Endodermal cell (in vitro differentiated cells): ENCODE results near the gene TRIP4. TPM values are rescaled to one million over a fixed set of nuclear protein-coding genes. Genes with fewer than 3 reads are reported as not detected.

Experiments
- DNase-seq: peaks from one replicate; pipeline ENCODE4 v3.0.0-alpha.2; 2017
- H3K27ac ChIP-seq: 2 replicates; pipeline ENCODE4 v1.5.1; 2013; ENCODE audit warnings: mild to moderate bottlenecking, low read depth, low read length, moderate library complexity
- H3K27me3 ChIP-seq: 2 replicates; pipeline ENCODE4 v1.6.1; 2013; ENCODE audit warnings: mild to moderate bottlenecking, low read length, moderate library complexity; ENCODE audit not compliant: insufficient read depth, control insufficient read depth, poor library complexity, severe bottlenecking
- H3K36me3 ChIP-seq: 2 replicates; pipeline ENCODE4 v1.7.0; 2013; ENCODE audit warnings: mild to moderate bottlenecking, low read length, moderate library complexity; ENCODE audit not compliant: control insufficient read depth, insufficient read depth
- H3K4me1 ChIP-seq: one replicate; pipeline ENCODE4 v1.7.0; 2013; ENCODE audit warnings: low read length; ENCODE audit not compliant: control insufficient read depth, insufficient read depth
- H3K4me3 ChIP-seq: 2 replicates; pipeline ENCODE4 v1.5.1; 2013; ENCODE audit warnings: mild to moderate bottlenecking, low read length, moderate library complexity
- H3K9ac ChIP-seq: 2 replicates; pipeline ENCODE4 v1.6.1; 2013; ENCODE audit warnings: mild to moderate bottlenecking, low read length, moderate library complexity; ENCODE audit not compliant: poor library complexity, severe bottlenecking; ENCODE audit errors: extremely low read depth
- H3K9me3 ChIP-seq: 2 replicates; pipeline ENCODE4 v1.6.1; 2013; ENCODE audit warnings: mild to moderate bottlenecking, low read length, moderate library complexity; ENCODE audit not compliant: control insufficient read depth
- H3K27ac Mint-ChIP-seq: 2 replicates; pipeline ENCODE4 v1.8.0; 2020; ENCODE audit warnings: mixed read lengths
- H3K27me3 Mint-ChIP-seq: 2 replicates; pipeline ENCODE4 v1.8.0; 2021; ENCODE audit warnings: mild to moderate bottlenecking, mixed read lengths; ENCODE audit not compliant: insufficient read depth
- H3K36me3 Mint-ChIP-seq: 2 replicates; pipeline ENCODE4 v1.8.0; 2020; ENCODE audit warnings: low read depth, mixed read lengths
- H3K4me1 Mint-ChIP-seq: 2 replicates; pipeline ENCODE4 v1.8.0; 2020; ENCODE audit warnings: mixed read lengths
- H3K4me3 Mint-ChIP-seq: 2 replicates; pipeline ENCODE4 v1.8.0; 2020; ENCODE audit warnings: mild to moderate bottlenecking, moderate library complexity, mixed read lengths
- H3K9me3 Mint-ChIP-seq: 2 replicates; pipeline ENCODE4 v1.8.0; 2020; ENCODE audit warnings: mild to moderate bottlenecking, mixed read lengths
- CTCF ChIP-seq: fragments of 200-600 bp; sonication (generic); conservative IDR thresholded peaks from 2 replicates; pipeline ENCODE4 v1.5.0; 2021; ENCODE audit warnings: antibody characterized with exemption, mild to moderate bottlenecking
- WGBS, 2 experiments: methylation state at CpG; one replicate each; pipeline versions ENCODE4 v1.1.5 to v1.1.7; 2013; ENCODE audit warnings: missing lambda C conversion rate in 2 of 2, mixed read lengths in 1 of 2; ENCODE audit not compliant: insufficient coverage in 1 of 2, insufficient read length in 1 of 2; 5-methylcytosine and 5-hydroxymethylcytosine counted together
- total RNA-seq, 2 donors: library from RNA; stranded (reverse); fragmentation: NEBNext Ultra II Directional in 1 of 2; extraction: Animal tissue kit (Norgen Biotek cat#: 25700) in 1 of 2; gene quantifications; 2 replicates in 1 of 2; 3 replicates in 1 of 2; pipeline ENCODE4 v1.2.1, GENCODE V29; 2021

Gene TRIP4
- total RNA-seq, 2 donors from 2014 or later, result 26.5 to 29.1 TPM

DNA sequence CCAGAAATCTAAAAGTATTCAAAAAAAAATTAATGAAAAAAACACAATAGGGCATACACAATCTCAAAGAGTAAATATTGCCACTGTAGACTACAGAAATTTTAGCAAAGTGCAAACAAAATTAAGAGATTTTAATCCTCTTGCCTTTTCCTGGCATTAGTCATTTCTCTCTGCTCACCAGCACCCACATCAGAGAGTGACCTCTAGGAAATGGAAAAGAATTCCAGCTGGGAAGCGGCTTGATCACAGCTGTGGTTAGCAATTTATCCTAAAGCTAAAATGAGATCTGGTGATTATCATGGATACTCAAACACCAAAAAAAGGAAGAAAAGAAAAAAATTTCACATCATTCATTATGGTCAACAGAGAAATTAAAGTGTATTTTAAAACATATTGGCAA is 39.2 kb upstream of the TRIP4 start:
- H3K9me3 Mint-ChIP-seq, result no peaks in the 10 kb centered on the region
- Histone ChIP-seq H3K9ac (no peak overlapping the region), H3K4me3 (no peak overlapping the region), H3K9me3 (no peaks in the 10 kb centered on the region), H3K4me1 (peaks cover 6% of the 10 kb centered on the region), H3K36me3 (peaks cover 28% of the 10 kb centered on the region), H3K27ac (no peak overlapping the region), H3K27me3 (no peaks in the 10 kb centered on the region)
- H3K27ac Mint-ChIP-seq, result no peak overlapping the region
- TF ChIP-seq CTCF, result no peak
- peaks cover 10% of the 10 kb centered on the region for H3K4me1 Mint-ChIP-seq
- H3K27me3 Mint-ChIP-seq, result no peaks in the 10 kb centered on the region
- H3K36me3 Mint-ChIP-seq, result peaks cover 26% of the 10 kb centered on the region
- no peak overlapping the region for H3K4me3 Mint-ChIP-seq
- 86% methylated on average over 1 of the region's 1 CpG; no CpG with 5 or more reads in 1 of the 2 experiments for WGBS, 2 experiments
- DNase-seq, result no peak

GRCh38 chr15:64349375-64349774 is 38.3 kb upstream of the TRIP4 start:
- Mint-ChIP-seq H3K27ac (no peak overlapping the region), H3K36me3 (peaks cover 26% of the 10 kb centered on the region), H3K27me3 (no peaks in the 10 kb centered on the region), H3K4me1 (peaks cover 10% of the 10 kb centered on the region), H3K4me3 (no peak overlapping the region), H3K9me3 (no peaks in the 10 kb centered on the region)
- WGBS, 2 experiments, result 90 to 100% methylated on average over 2 of the region's 2 CpGs
- no peak for TF ChIP-seq CTCF
- H3K27me3 ChIP-seq, result no peaks in the 10 kb centered on the region
- H3K27ac ChIP-seq, result no peak overlapping the region
- H3K36me3 ChIP-seq, result peaks cover 28% of the 10 kb centered on the region
- no peak overlapping the region for H3K4me3 ChIP-seq
- no peaks in the 10 kb centered on the region for H3K9me3 ChIP-seq
- DNase-seq, result no peak
- H3K9ac ChIP-seq, result no peak overlapping the region
- peaks cover 6% of the 10 kb centered on the region for H3K4me1 ChIP-seq

- no peaks in the 10 kb centered on the region for H3K27me3 Mint-ChIP-seq
- no peaks in the 10 kb centered on the region for H3K4me1 ChIP-seq
- no peak overlapping the region for H3K27ac Mint-ChIP-seq
- WGBS, 2 experiments, result 83 to 95% methylated on average over 2 to 6 of the region's 7 CpGs
- no peak overlapping the region for H3K4me3 ChIP-seq
- H3K27ac ChIP-seq, result no peak overlapping the region
- peaks cover 26% of the 10 kb centered on the region for H3K36me3 Mint-ChIP-seq
- TF ChIP-seq CTCF, result no peak
- H3K27me3 ChIP-seq, result no peaks in the 10 kb centered on the region
- no peak overlapping the region for H3K9ac ChIP-seq
- H3K9me3 ChIP-seq, result no peaks in the 10 kb centered on the region
- peaks cover 28% of the 10 kb centered on the region for H3K36me3 ChIP-seq
- H3K4me3 Mint-ChIP-seq, result no peak overlapping the region
- no peak for DNase-seq
- no peaks in the 10 kb centered on the region for H3K9me3 Mint-ChIP-seq
- H3K4me1 Mint-ChIP-seq, result peaks cover 9% of the 10 kb centered on the region
These were observed 36.4 kb upstream of the TRIP4 start for GRCh38 chr15:64351265-64351664.
